WTC11 (cell line): Measurements from ENCODE around the gene IFRD1. TPM values are rescaled to one million over a fixed set of nuclear protein-coding genes. Genes with fewer than 3 reads are reported as not detected.
A peak's percentile ranks its signal among the peaks of the same experiment; 100 is the strongest.

ENCODE experiments used
- ATAC-seq: fragments of 200-7000 bp; cut with Tn5 transposase; 2 replicates; pipeline ENCODE4 v1.10.0; 2021; ENCODE audit warnings: mild to moderate bottlenecking, moderate library complexity
- CTCF ChIA-PET: fragments of 300-600 bp; sonication (Branson Sonifier 250); formaldehyde crosslinking; loops from one replicate; lab custom pipeline; 2021; ENCODE audit warnings: antibody characterized with exemption; lab: Charles Lee
- POLR2A ChIA-PET: fragments of 350-600 bp; sonication (Branson Sonifier 250); formaldehyde crosslinking; loops from one replicate; lab custom pipeline; 2021; ENCODE audit warnings: antibody characterized with exemption; lab: Charles Lee
- DNase-seq: peaks from one replicate; pipeline ENCODE4 v3.0.0; 2021; ENCODE audit warnings: low spot score
- H3K27ac Mint-ChIP-seq: 2 replicates; pipeline ENCODE4 v1.8.0; 2021; ENCODE audit warnings: mixed read lengths
- H3K27me3 Mint-ChIP-seq: 2 replicates; pipeline ENCODE4 v1.8.0; 2021; ENCODE audit warnings: low read depth, mild to moderate bottlenecking, moderate library complexity, mixed read lengths
- H3K36me3 Mint-ChIP-seq: 2 replicates; pipeline ENCODE4 v1.8.0; 2021; ENCODE audit warnings: mixed read lengths
- H3K4me1 Mint-ChIP-seq: 2 replicates; pipeline ENCODE4 v1.8.0; 2022; ENCODE audit warnings: mixed read lengths
- H3K4me3 Mint-ChIP-seq: 2 replicates; pipeline ENCODE4 v1.8.0; 2021; ENCODE audit warnings: mild to moderate bottlenecking, moderate library complexity, mixed read lengths
- H3K9me3 Mint-ChIP-seq: 2 replicates; pipeline ENCODE4 v1.8.0; 2021; ENCODE audit warnings: mixed read lengths
- AR ChIP-seq: fragments of 250-450 bp; sonication (Bioruptor Pico); IDR thresholded peaks from 2 replicates; pipeline ENCODE4 v1.9.0; 2021; ENCODE audit warnings: mild to moderate bottlenecking
- ATF1 ChIP-seq: sonication (generic); formaldehyde crosslinking; IDR thresholded peaks from 2 replicates; pipeline ENCODE4 v1.8.1; 2023; ENCODE audit warnings: mild to moderate bottlenecking, moderate library complexity, missing genetic modification reagents
- ATF2 ChIP-seq: sonication (generic); formaldehyde crosslinking; IDR thresholded peaks from 2 replicates; pipeline ENCODE4 v1.8.1; 2022; ENCODE audit warnings: low read depth, missing genetic modification reagents, borderline replicate concordance
- ATF6 ChIP-seq: sonication (generic); formaldehyde crosslinking; IDR thresholded peaks from 2 replicates; pipeline ENCODE4 v1.8.1; 2023; ENCODE audit warnings: mild to moderate bottlenecking, missing genetic modification reagents
- CBFB ChIP-seq: sonication (generic); formaldehyde crosslinking; IDR thresholded peaks from 2 replicates; pipeline ENCODE4 v1.8.1; 2022; ENCODE audit warnings: mild to moderate bottlenecking, low read depth, missing genetic modification reagents
- CDX4 ChIP-seq: fragments of 250-450 bp; sonication (Bioruptor Pico); IDR thresholded peaks from 2 replicates; pipeline ENCODE4 v1.9.0; 2021; ENCODE audit warnings: moderate library complexity, mild to moderate bottlenecking, inconsistent platforms, borderline replicate concordance
- CREB1 ChIP-seq: sonication (generic); formaldehyde crosslinking; IDR thresholded peaks from 2 replicates; pipeline ENCODE4 v1.8.0; 2023; ENCODE audit warnings: mild to moderate bottlenecking, missing genetic modification reagents
- CTCF ChIP-seq: fragments of 200-600 bp; IDR thresholded peaks from 2 replicates; pipeline ENCODE4 v1.8.0; 2022; ENCODE audit warnings: antibody characterized with exemption
- E2F5 ChIP-seq: sonication (generic); formaldehyde crosslinking; IDR thresholded peaks from 2 replicates; pipeline ENCODE4 v1.8.1; 2022; ENCODE audit warnings: mild to moderate bottlenecking, moderate library complexity, missing genetic modification reagents
- ELF4 ChIP-seq: sonication (generic); formaldehyde crosslinking; IDR thresholded peaks from 2 replicates; pipeline ENCODE4 v1.8.1; 2022; ENCODE audit warnings: low read depth, mild to moderate bottlenecking, moderate library complexity, missing genetic modification reagents
- NFYB ChIP-seq: sonication (generic); formaldehyde crosslinking; conservative IDR thresholded peaks from 2 replicates; pipeline ENCODE4 v1.8.0; 2022; ENCODE audit warnings: low read depth, missing genetic modification reagents
- OVOL2 ChIP-seq: fragments of 250-450 bp; sonication (Bioruptor Pico); IDR thresholded peaks from 2 replicates; pipeline ENCODE4 v1.9.0; 2021; ENCODE audit warnings: mild to moderate bottlenecking, borderline replicate concordance
- RORB ChIP-seq: fragments of 250-450 bp; sonication (Bioruptor Pico); IDR thresholded peaks from 2 replicates; pipeline ENCODE4 v1.9.0; 2021; ENCODE audit warnings: mild to moderate bottlenecking
- SMAD4 ChIP-seq: sonication (generic); formaldehyde crosslinking; IDR thresholded peaks from 2 replicates; pipeline ENCODE4 v1.8.0; 2022; ENCODE audit warnings: mild to moderate bottlenecking, missing genetic modification reagents
- SP1 ChIP-seq: sonication (generic); formaldehyde crosslinking; conservative IDR thresholded peaks from 2 replicates; pipeline ENCODE4 v1.8.1; 2022; ENCODE audit warnings: missing genetic modification reagents
- TEAD1 ChIP-seq: sonication (generic); formaldehyde crosslinking; IDR thresholded peaks from 2 replicates; pipeline ENCODE4 v1.8.0; 2022; ENCODE audit warnings: mild to moderate bottlenecking, missing genetic modification reagents
- total RNA-seq: library from RNA; stranded (reverse); gene quantifications from 3 replicates; pipeline ENCODE4 v1.2.3, GENCODE V29; 2021
- TF ChIP-seq, protein P1 (sequence below): sonication (generic); formaldehyde crosslinking; IDR thresholded peaks from 2 replicates; pipeline ENCODE4 v1.8.1; 2022; ENCODE audit warnings: missing genetic modification reagents, borderline replicate concordance
- TF ChIP-seq, protein P2 (sequence below): fragments of 250-450 bp; sonication (Bioruptor Pico); IDR thresholded peaks from 2 replicates; pipeline ENCODE4 v1.9.0; 2021; ENCODE audit warnings: mild to moderate bottlenecking

IFRD1 gene
- total RNA-seq, 1 experiment from 2014 or later = 31.2 TPM

DNA sequence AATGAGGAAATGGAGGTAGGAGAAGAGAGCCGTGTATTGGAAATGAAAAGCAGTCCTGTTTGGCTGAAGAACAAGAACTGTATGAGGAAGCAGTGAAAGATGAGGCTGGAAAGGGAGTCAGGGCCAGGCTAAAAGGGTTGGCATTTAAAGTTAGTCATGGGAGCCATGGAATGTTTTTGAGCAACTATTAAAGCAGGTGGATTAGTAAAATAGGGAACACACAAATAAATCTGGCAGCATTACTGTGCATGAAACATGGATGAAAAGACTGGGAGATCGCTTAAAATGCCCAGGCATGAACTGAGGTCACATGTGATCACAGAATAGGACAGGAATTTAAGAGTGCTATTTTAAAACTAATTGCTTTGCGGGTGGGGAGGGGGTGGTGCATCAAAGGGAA, 1.4 kb upstream of the IFRD1 start:
- DNase-seq (no peak), ATAC-seq (no peak)
- Mint-ChIP-seq H3K27ac (no peak overlapping the region), H3K4me1 (peaks cover 33% of the 10 kb centered on the region), H3K36me3 (no peaks in the 10 kb centered on the region), H3K9me3 (no peaks in the 10 kb centered on the region), H3K4me3 (peak overlapping the region; percentile 94), H3K27me3 (no peaks in the 10 kb centered on the region)
- POLR2A ChIA-PET = interaction anchor here (0.8 kb wide), 1 partner anchor 27 kb away, joined by 9 read pairs; no protein-coding TSS in a partner anchor
- CTCF ChIA-PET = interaction anchor here (1.3 kb wide), 1 partner anchor 692 kb away, joined by 5 read pairs; no protein-coding TSS in a partner anchor
- TF ChIP-seq, protein P1, sequence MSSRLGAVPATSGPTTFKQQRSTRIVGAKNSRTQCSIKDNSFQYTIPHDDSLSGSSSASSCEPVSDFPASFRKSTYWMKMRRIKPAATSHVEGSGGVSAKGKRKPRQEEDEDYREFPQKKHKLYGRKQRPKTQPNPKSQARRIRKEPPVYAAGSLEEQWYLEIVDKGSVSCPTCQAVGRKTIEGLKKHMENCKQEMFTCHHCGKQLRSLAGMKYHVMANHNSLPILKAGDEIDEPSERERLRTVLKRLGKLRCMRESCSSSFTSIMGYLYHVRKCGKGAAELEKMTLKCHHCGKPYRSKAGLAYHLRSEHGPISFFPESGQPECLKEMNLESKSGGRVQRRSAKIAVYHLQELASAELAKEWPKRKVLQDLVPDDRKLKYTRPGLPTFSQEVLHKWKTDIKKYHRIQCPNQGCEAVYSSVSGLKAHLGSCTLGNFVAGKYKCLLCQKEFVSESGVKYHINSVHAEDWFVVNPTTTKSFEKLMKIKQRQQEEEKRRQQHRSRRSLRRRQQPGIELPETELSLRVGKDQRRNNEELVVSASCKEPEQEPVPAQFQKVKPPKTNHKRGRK (CRISPR knock-in tag) = no peak
- no peak for TF ChIP-seq OVOL2 (CRISPR knock-in tag)
- no peak for TF ChIP-seq CTCF
- no peak for TF ChIP-seq NFYB (CRISPR knock-in tag)
- TF ChIP-seq, protein P2, sequence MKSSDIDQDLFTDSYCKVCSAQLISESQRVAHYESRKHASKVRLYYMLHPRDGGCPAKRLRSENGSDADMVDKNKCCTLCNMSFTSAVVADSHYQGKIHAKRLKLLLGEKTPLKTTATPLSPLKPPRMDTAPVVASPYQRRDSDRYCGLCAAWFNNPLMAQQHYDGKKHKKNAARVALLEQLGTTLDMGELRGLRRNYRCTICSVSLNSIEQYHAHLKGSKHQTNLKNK (CRISPR knock-in tag) = no peak
- no peak for TF ChIP-seq ELF4
- no peak for TF ChIP-seq ATF6 (CRISPR knock-in tag)
- no peak for TF ChIP-seq CREB1 (CRISPR knock-in tag)
- no peak for TF ChIP-seq AR (CRISPR knock-in tag)
- no peak for TF ChIP-seq CDX4
- no peak for TF ChIP-seq TEAD1 (CRISPR knock-in tag)
- no peak for TF ChIP-seq CBFB (CRISPR knock-in tag)
- TF ChIP-seq E2F5 = no peak
- TF ChIP-seq ATF2 (CRISPR knock-in tag) = no peak
- no peak for TF ChIP-seq RORB (CRISPR knock-in tag)
- TF ChIP-seq SMAD4 (CRISPR knock-in tag) = no peak
- TF ChIP-seq ATF1 (CRISPR knock-in tag) = no peak
- TF ChIP-seq SP1 (CRISPR knock-in tag) = no peak
